GM13977 (cell line): ENCODE data around the gene ID4.

Source experiments
- DNase-seq: peaks from one replicate; pipeline ENCODE4 v3.0.0; 2012; ENCODE audit warnings: low spot score
- in situ Hi-C: fragments of 300-500 bp; cut with MboI; formaldehyde crosslinking; loops from one replicate; pipeline ENCODE4 v1.12.0; 2022; ENCODE audit warnings: low sequenced_read_pairs, low pct_unique_long_range_greater_than_20kb, mixed read lengths, inconsistent platforms; ENCODE audit not compliant: unreplicated experiment
- TF ChIP-seq, protein P1 (sequence below): IDR thresholded peaks from 2 replicates; pipeline ENCODE4 v1.5.1; 2012; ENCODE audit warnings: mild to moderate bottlenecking, control low read depth; ENCODE audit not compliant: insufficient read depth; ENCODE audit errors: extremely low read depth, missing control alignments

The ID4 gene, protein sequence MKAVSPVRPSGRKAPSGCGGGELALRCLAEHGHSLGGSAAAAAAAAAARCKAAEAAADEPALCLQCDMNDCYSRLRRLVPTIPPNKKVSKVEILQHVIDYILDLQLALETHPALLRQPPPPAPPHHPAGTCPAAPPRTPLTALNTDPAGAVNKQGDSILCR

DNA sequence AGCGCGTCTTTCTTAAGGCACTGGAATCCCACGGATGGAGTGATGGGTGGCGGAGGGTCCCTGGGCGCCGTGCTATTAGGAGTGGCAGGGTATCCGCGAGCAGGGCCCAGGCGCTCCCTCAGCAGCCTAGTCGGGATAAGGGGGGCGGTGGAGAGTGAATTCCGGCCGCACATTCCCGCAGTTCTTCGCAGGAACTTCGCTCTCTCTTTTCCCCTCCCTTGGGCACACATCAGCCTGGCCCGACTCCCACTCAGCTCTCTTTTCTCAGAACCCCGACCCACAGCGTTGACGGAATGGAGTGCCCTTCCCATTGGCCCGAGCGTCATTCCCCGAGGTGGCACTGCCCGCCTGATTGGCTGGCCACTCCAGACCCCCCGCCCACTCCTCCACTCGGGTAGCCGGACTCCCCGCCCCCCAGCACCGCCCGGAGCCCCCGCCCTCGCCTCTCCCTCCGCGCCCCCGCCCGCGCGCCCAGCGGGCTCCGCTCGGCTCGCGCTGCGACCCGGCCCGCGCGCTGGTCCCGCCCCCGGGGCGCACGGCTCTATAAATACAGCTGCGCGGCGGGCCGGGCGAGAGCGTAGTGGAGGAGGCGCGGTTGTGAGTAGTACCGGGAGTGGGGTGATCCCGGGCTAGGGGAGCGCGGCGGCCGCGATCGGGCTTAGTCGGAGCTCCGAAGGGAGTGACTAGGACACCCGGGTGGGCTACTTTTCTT, at the start of gene ID4:
Gene ID4 (plus strand): TSS at position 572 of the 712 bp plus-strand sequence. CDS start 385 bp downstream, outside the sequence.
- no peak for DNase-seq
- in situ Hi-C loops, result no loop called here
- TF ChIP-seq, protein P1, sequence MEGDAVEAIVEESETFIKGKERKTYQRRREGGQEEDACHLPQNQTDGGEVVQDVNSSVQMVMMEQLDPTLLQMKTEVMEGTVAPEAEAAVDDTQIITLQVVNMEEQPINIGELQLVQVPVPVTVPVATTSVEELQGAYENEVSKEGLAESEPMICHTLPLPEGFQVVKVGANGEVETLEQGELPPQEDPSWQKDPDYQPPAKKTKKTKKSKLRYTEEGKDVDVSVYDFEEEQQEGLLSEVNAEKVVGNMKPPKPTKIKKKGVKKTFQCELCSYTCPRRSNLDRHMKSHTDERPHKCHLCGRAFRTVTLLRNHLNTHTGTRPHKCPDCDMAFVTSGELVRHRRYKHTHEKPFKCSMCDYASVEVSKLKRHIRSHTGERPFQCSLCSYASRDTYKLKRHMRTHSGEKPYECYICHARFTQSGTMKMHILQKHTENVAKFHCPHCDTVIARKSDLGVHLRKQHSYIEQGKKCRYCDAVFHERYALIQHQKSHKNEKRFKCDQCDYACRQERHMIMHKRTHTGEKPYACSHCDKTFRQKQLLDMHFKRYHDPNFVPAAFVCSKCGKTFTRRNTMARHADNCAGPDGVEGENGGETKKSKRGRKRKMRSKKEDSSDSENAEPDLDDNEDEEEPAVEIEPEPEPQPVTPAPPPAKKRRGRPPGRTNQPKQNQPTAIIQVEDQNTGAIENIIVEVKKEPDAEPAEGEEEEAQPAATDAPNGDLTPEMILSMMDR, result no peak

DNA sequence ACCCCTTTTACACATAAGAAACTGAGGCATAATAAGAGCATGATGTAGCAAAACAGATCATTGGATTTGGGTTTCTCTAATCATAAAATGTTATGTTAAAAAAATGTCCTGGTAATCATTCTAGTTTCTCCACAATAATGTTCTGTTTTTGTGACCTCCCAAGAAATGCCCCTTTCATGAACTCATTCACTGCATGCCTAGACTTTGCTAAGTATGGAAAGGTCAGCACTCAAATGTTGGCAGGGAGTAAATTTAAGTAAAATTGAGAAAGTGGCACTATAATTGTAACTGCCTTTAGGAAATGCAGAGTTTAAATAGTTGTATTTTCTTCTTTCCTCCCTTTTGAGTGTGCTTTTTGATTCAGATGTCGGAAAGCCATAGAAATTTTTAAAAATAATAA, 48.5 kb upstream of the ID4 start:
- in situ Hi-C loops, result no loop called here
- no peak for DNase-seq
- TF ChIP-seq, protein P1, result no peak

DNA sequence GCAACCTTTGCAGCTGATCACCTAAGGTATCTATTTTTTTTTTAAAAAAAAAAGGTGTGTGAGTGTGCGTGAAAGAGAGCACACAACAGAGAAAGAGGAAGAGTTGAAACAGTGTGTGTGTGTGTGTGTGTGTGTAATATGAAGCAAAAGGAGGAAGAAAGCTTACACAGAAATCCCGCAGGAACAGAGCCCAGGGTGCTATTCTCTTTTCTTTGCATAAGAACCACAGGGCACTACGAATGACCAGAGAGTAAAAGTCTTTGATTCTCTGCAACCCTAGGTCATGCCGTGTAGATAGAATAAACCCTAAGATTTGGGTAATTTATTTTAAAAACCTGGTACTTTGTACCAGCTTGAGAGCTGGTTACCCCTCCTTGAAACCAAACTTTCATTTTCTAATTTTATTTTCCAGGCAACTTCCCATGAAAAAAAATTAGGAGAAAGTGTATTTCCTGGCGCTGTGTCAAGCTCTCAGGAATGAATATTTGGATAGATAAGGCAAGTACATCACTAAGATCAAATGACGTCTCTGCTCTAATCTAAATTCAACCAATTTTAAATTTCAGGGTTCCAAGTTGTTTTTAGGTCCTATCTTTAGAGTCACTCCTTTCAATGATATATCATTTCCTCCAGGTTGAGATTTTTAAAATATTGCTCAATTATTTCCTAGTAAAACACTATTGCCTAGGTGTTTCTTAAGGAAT, 47.9 kb upstream of the ID4 start:
- no peak for DNase-seq
- TF ChIP-seq, protein P1, result no peak
- in situ Hi-C loops, result no loop called here

DNA sequence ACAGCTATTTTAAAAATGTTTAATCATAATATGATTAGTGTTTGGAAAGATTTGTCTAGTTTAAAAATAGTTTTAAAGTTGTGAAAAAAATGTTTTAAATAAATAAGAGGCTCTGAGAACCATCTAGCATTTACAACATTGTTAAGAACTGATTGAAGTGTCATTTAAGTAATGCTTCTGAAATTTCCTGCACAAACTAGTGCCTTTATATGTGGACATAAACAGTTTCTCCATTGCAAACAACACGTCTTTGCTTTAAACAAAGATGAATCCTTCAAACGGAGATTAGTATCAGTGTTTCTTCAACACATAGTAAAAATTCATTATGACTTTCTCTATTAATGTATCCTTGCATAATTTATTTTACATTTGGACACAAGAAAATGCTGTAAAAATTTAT, 45.9 kb upstream of the ID4 start:
- in situ Hi-C loops, result no loop called here
- TF ChIP-seq, protein P1, result no peak
- no peak for DNase-seq

DNA sequence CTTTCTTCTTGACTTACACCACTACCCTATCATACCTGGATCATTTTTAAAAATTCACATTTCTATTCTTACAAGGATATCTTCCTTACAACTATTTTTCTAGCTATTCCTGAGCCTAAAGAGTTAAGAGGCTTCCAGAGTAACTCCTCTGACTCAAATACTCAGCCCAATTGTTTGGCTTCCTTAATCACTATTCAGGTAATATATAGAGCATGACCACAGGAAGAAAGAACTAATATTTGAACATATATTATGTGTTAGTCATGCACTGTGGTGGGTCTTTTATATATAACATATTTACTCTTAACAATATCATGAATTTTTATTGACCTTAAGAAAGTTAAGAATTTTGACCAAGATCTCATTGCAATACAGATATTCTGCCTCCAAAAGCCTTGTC, 42.0 kb upstream of the ID4 start:
- TF ChIP-seq, protein P1, result no peak
- no peak for DNase-seq
- in situ Hi-C loops, result no loop called here

DNA sequence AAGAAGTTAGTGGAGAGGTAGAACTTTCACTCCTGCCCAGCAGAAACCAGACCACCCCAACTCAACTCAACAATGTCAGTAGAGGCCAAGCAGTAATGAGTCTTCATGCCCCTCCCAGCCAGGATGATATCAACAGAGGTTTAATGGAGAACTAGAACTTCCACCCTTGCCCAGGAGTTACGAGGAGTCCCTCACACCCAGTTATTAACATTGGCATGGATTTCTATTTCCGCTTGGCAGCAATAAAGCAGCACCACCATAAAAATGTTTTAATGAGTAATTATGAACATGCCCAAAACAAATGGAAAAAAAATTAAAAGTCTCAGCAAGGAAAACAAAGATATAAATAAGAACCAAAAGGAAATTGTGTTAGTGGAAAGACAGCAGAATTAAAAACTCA, 40.7 kb upstream of the ID4 start:
- no peak for DNase-seq
- TF ChIP-seq, protein P1, result no peak
- in situ Hi-C loops, result no loop called here
